Muscle of leg (tissue), 11 donors: ENCODE measurements around the gene RUNX1. TPM values are rescaled to one million over a fixed set of nuclear protein-coding genes. Genes with fewer than 3 reads are reported as not detected.

Source experiments
- DNase-seq: peaks from one replicate; pipeline ENCODE4 v3.0.0; 2013
- H3K27ac ChIP-seq: one replicate; pipeline ENCODE4 v1.5.1; 2013; ENCODE audit warnings: mild to moderate bottlenecking, low read length, control low read depth
- H3K27me3 ChIP-seq: one replicate; pipeline ENCODE4 v1.6.1; 2013; ENCODE audit warnings: low read length; ENCODE audit not compliant: control insufficient read depth, insufficient read depth
- H3K36me3 ChIP-seq: one replicate; pipeline ENCODE4 v1.6.1; 2013; ENCODE audit warnings: low read length; ENCODE audit not compliant: control insufficient read depth, insufficient read depth
- H3K4me1 ChIP-seq: one replicate; pipeline ENCODE4 v1.6.1; 2013; ENCODE audit warnings: low read length; ENCODE audit not compliant: control insufficient read depth, insufficient read depth
- H3K4me3 ChIP-seq: one replicate; pipeline ENCODE4 v1.5.1; 2013; ENCODE audit warnings: low read length, control low read depth
- H3K9me3 ChIP-seq: replicated peaks from 2 replicates; pipeline ENCODE4 v1.6.1; 2013; ENCODE audit warnings: low read depth, low read length; ENCODE audit not compliant: control insufficient read depth
- WGBS: methylation state at CpG from one replicate; pipeline ENCODE4 v1.1.5; 2013; ENCODE audit warnings: missing lambda C conversion rate; ENCODE audit not compliant: insufficient coverage; 5-methylcytosine and 5-hydroxymethylcytosine counted together
- polyA plus RNA-seq, 8 donors: library from polyadenylated mRNA; unstranded; fragments of 120-200 nt; gene quantifications; one replicate each; pipeline versions ENCODE4 v1.2.1 to v1.2.3, GENCODE V29; 2013; ENCODE audit warnings: inconsistent platforms in 1 of 8, low replicate concordance in 1 of 8; ENCODE audit not compliant: insufficient read length in 8 of 8, insufficient read depth in 1 of 8
- total RNA-seq: library from RNA; stranded (reverse); fragments of 120-200 nt; gene quantifications from one replicate; pipeline ENCODE4 v1.2.4, GENCODE V29; 2013

RUNX1 gene
- total and polyA plus RNA-seq, 9 donors = 3.6 to 8.8 (median 5.0) TPM

DNA sequence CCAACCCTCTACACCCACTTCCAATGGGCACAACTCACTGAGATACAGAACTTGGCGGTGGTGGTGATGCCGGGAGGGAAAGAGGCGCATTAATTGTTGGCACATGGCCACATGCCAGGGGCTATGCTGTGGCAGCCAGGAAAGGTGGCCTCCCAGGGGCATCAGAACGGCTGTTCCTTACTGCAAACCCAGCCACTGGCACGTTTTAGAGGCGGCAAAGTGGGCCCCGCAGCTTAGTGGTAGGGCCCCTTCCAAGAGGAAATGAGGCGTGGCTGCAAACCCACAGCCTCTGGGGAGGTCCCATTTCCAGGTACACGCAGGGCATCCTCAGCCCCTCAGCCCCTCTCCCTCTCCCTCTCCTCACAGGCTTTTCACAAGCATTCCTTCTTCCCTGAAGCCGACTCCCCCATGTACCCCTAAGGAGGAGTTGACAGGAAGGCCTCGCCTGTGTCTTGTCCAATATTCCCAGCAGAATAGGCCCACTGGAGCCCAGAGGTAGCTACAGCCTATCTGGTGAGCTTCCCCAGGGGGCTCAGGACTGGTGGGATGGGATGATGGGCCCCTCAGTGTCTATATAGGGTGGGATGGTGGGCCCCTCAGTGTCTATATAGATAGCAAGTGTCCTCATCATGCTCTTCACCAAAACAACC, 214.1 kb downstream of the RUNX1 start:
- H3K4me3 ChIP-seq = no peak overlapping the region
- H3K4me1 ChIP-seq = peaks cover 8% of the 10 kb centered on the region
- peaks cover 12% of the 10 kb centered on the region for H3K36me3 ChIP-seq
- no peaks in the 10 kb centered on the region for H3K9me3 ChIP-seq
- H3K27ac ChIP-seq = no peak overlapping the region
- no peaks in the 10 kb centered on the region for H3K27me3 ChIP-seq
- 61% methylated on average over 9 of the region's 11 CpGs for WGBS
- DNase-seq = no peak

GRCh38 chr21:34834290-34834689, 214.8 kb downstream of the RUNX1 start:
- peaks cover 10% of the 10 kb centered on the region for H3K36me3 ChIP-seq
- no peaks in the 10 kb centered on the region for H3K27me3 ChIP-seq
- H3K27ac ChIP-seq = no peak overlapping the region
- H3K4me1 ChIP-seq = peaks cover 8% of the 10 kb centered on the region
- DNase-seq = no peak
- no peak overlapping the region for H3K4me3 ChIP-seq
- WGBS = 93% methylated on average over 5 of the region's 9 CpGs
- no peaks in the 10 kb centered on the region for H3K9me3 ChIP-seq

GRCh38 chr21:34833465-34833864, 215.6 kb downstream of the RUNX1 start:
- Histone ChIP-seq H3K4me3 (no peak overlapping the region), H3K4me1 (peaks cover 8% of the 10 kb centered on the region), H3K27ac (no peak overlapping the region), H3K27me3 (no peaks in the 10 kb centered on the region), H3K36me3 (peaks cover 10% of the 10 kb centered on the region), H3K9me3 (no peaks in the 10 kb centered on the region)
- 80% methylated on average over 1 of the region's 5 CpGs for WGBS
- no peak for DNase-seq

- peaks cover 10% of the 10 kb centered on the region for H3K4me1 ChIP-seq
- no peak overlapping the region for H3K27ac ChIP-seq
- H3K36me3 ChIP-seq = peaks cover 10% of the 10 kb centered on the region
- no CpG with 5 or more reads among the region's 12 CpGs for WGBS
- no peak for DNase-seq
- H3K27me3 ChIP-seq = no peaks in the 10 kb centered on the region
- H3K4me3 ChIP-seq = no peak overlapping the region
- H3K9me3 ChIP-seq = no peaks in the 10 kb centered on the region
These were observed 218.5 kb downstream of the RUNX1 start for GRCh38 chr21:34830386-34831170.

GRCh38 chr21:34827445-34828235, 221.5 kb downstream of the RUNX1 start:
- no peaks in the 10 kb centered on the region for H3K36me3 ChIP-seq
- H3K27ac ChIP-seq = no peak overlapping the region
- WGBS = 71% methylated on average over 2 of the region's 5 CpGs
- H3K27me3 ChIP-seq = no peaks in the 10 kb centered on the region
- no peaks in the 10 kb centered on the region for H3K9me3 ChIP-seq
- no peak for DNase-seq
- H3K4me1 ChIP-seq = peaks cover 4% of the 10 kb centered on the region
- H3K4me3 ChIP-seq = no peak overlapping the region

DNA sequence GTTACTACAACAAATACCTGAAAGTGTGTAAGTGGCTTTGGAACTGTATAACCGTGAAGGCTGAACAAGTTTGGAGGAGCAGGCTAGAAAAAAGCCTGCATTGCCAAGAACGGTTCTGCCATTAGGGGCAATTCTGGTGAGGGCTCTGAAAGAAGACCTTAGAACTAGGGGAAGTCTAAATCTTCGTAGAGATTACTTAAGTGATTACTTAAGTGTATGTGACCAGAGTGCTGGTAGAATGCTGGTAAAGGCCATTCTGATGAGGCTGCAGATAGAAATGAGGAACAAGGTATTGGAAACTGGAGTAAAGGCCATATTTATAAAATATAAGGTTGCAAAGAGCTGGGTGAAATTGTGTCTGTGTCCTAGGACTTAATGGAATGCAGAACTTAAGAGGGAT, 222.3 kb downstream of the RUNX1 start:
- H3K9me3 ChIP-seq = no peaks in the 10 kb centered on the region
- no peak for DNase-seq
- no peak overlapping the region for H3K27ac ChIP-seq
- H3K27me3 ChIP-seq = no peaks in the 10 kb centered on the region
- H3K4me1 ChIP-seq = peaks cover 4% of the 10 kb centered on the region
- H3K4me3 ChIP-seq = no peak overlapping the region
- H3K36me3 ChIP-seq = no peaks in the 10 kb centered on the region
- WGBS = 78% methylated on average over 3 of the region's 3 CpGs

- Histone ChIP-seq H3K4me3 (no peak overlapping the region), H3K27ac (no peak overlapping the region), H3K27me3 (no peaks in the 10 kb centered on the region), H3K4me1 (peaks cover 4% of the 10 kb centered on the region), H3K36me3 (no peaks in the 10 kb centered on the region), H3K9me3 (no peaks in the 10 kb centered on the region)
- DNase-seq = no peak
- no CpG with 5 or more reads among the region's 3 CpGs for WGBS
These were observed 223.1 kb downstream of the RUNX1 start for GRCh38 chr21:34825948-34826548.

DNA sequence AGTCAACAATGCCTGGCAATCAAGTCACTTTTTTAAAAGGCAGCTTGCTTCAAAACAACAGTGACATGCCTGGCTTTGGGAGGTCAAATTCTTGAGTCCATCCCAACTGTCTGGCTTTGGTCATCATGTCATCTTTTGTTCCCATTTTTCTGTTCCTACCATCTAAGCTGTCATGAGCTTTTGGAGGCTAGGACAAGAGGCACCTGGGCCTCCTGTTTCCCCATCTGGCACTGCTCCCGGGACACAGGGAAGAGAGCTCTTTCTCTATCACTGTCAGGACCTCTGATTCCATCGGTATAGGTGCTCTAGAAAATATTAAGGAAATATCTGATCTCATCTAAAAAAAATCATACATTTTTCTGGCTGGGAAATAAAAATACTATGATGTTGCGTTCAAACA, 224.0 kb downstream of the RUNX1 start:
- H3K9me3 ChIP-seq = no peaks in the 10 kb centered on the region
- H3K27me3 ChIP-seq = no peaks in the 10 kb centered on the region
- no peak overlapping the region for H3K4me3 ChIP-seq
- no peaks in the 10 kb centered on the region for H3K36me3 ChIP-seq
- H3K4me1 ChIP-seq = peaks cover 5% of the 10 kb centered on the region
- H3K27ac ChIP-seq = no peak overlapping the region
- no peak for DNase-seq
- no CpG with 5 or more reads among the region's 3 CpGs for WGBS

GRCh38 chr21:34824314-34824713, 224.8 kb downstream of the RUNX1 start:
- no peak for DNase-seq
- Histone ChIP-seq H3K27ac (no peak overlapping the region), H3K36me3 (no peaks in the 10 kb centered on the region), H3K4me1 (peaks cover 13% of the 10 kb centered on the region), H3K9me3 (no peaks in the 10 kb centered on the region), H3K4me3 (no peak overlapping the region), H3K27me3 (no peaks in the 10 kb centered on the region)
- WGBS = no CpG with 5 or more reads among the region's 1 CpG

- DNase-seq = no peak
- 91% methylated on average over 5 of the region's 6 CpGs for WGBS
- no peaks in the 10 kb centered on the region for H3K9me3 ChIP-seq
- H3K27ac ChIP-seq = no peak overlapping the region
- H3K27me3 ChIP-seq = no peaks in the 10 kb centered on the region
- H3K4me3 ChIP-seq = no peak overlapping the region
- H3K4me1 ChIP-seq = peaks cover 26% of the 10 kb centered on the region
- H3K36me3 ChIP-seq = no peaks in the 10 kb centered on the region
These were observed 226.2 kb downstream of the RUNX1 start for GRCh38 chr21:34822942-34823341.
